Measurements from ENCODE around the gene ATXN7L2.

ATXN7L2 gene

GRCh38 chr1:109501644-109502363, 18.1 kb downstream of the ATXN7L2 start:
- ATAC-seq (no peak), DNase-seq (no peak)
- no peaks in the 10 kb centered on the region for H3K9me3 Mint-ChIP-seq
- peak overlapping the region; percentile 60 to 76 for H3K4me3 Mint-ChIP-seq
- H3K4me1 Mint-ChIP-seq, result peaks cover 99% of the 10 kb centered on the region
- no peaks in the 10 kb centered on the region for H3K27me3 Mint-ChIP-seq
- peak overlapping the region in 1 of 2 donors; percentile 92 for H3K27ac Mint-ChIP-seq

DNA sequence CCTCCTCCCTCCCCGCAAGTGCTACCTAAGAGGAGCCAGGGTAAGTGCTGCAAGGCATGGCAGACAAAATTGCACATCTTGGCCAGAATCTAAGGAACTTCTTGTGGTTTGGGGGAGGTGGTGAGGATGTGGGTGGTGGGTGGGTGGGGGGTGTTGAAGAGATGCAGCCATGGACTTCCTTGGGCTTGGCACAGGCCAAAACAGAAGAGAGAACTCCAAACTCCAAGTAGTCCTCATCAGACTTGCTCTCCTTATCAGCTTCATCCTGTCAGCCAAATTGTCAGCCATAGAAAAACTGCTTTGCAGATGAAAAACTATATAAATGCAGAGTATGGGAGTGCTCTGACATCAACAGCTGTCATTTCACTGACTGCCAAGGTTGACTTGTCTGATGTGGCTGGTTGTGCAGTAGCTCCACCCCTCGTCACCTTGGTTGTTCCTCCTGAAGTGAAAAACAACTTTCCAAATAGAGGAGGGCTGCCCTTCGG, 18.7 kb downstream of the ATXN7L2 start:
- Mint-ChIP-seq H3K27ac (peak overlapping the region in 1 of 2 donors; percentile 75), H3K4me3 (peak overlapping the region; percentile 60 to 76), H3K27me3 (no peaks in the 10 kb centered on the region), H3K4me1 (peaks cover 99% of the 10 kb centered on the region), H3K9me3 (no peaks in the 10 kb centered on the region)
- DNase-seq (no peak), ATAC-seq (peak; percentile 73)

- no peak for ATAC-seq
- no peak for DNase-seq
- Mint-ChIP-seq H3K27me3 (no peaks in the 10 kb centered on the region), H3K27ac (peak overlapping the region; percentile 86 to 94), H3K4me1 (peaks cover 99% of the 10 kb centered on the region), H3K4me3 (peak overlapping the region; percentile 63 to 72), H3K9me3 (no peaks in the 10 kb centered on the region)
Observed at GRCh38 chr1:109503935-109504334, 20.2 kb downstream of the ATXN7L2 start.

DNA sequence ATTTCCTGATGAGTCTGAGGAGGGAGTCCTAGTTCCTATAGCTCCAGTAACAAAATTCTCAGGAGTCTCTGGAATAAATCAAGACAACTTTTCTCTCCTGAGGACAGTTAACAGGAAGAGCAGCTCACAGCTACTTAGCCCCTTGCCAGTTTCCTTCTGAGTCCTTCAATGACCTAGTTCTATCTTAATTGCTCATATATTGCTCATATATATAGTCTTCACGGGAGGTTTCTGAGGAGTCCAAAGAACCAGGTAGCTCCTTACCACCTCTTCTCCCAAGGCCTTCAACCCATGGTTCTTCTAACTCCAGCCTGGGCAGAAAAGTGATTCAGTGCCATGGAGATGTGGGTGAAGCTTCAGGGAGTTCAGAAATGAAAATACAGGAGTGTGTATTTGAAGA, 21.3 kb downstream of the ATXN7L2 start:
- ATAC-seq, result no peak
- Mint-ChIP-seq H3K4me3 (no peak overlapping the region), H3K9me3 (no peaks in the 10 kb centered on the region)

DNA sequence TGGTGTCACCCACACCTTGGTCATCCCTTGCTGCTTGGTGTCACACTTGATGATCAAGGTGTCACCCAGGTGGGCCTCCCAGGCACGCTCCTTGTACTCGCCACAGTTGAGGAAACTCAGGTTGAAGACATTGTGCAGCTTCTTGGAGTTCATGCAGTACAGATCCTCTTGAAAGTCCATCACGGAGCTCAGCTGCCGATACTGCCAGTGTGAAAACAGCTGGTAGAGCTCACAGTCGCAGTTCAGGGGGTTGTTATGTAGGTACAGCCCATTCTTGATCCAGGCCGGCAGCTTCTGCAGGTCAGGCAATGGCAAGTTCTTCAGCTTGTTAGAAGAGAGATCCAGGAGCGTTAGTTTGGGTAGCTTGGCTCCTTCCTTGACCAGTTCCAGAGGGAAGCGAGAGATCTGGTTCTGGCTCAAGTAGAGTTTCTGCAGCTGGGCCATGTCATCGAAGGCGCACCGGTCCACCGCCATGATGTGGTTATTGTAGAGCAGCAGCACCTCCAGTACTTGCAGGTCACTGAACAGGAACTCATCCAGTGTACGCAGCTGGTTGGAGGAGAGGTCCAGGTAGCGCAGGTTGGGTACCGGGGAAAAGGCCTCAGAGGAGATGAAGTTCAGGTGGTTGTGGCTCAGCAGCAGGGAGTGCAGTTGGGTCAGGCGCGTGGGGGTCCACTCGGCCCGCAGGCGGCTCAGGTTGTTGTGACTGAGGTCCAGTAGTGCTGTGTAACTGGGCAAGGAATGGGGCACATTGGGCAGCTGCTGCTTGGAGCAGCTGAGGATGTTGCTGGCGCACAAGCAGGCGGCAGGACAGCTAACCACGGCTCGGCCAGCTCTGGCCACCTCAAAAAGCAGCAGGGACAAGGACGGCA, 24.5 kb downstream of the ATXN7L2 start:
- DNase-seq, result no peak
- Mint-ChIP-seq H3K4me1 (peaks cover 85% of the 10 kb centered on the region), H3K27me3 (no peaks in the 10 kb centered on the region), H3K9me3 (no peaks in the 10 kb centered on the region), H3K4me3 (peak overlapping the region; percentile 89 to 97), H3K27ac (peak overlapping the region; percentile 47 to 51)
- no peak for ATAC-seq

More for the DNA sequence above, 21.3 kb downstream of the ATXN7L2 start:
- Mint-ChIP-seq H3K27me3 (no peaks in the 10 kb centered on the region), H3K27ac (peak overlapping the region in 1 of 2 donors; percentile 71), H3K4me1 (peaks cover 95% of the 10 kb centered on the region)
- no peak for DNase-seq

GRCh38 chr1:109508873-109509175, 25.1 kb downstream of the ATXN7L2 start:
- H3K4me3 Mint-ChIP-seq, result peak overlapping the region; percentile 89 to 97
- ATAC-seq, result peak; percentile 30
- DNase-seq, result no peak
- no peaks in the 10 kb centered on the region for H3K27me3 Mint-ChIP-seq
- H3K9me3 Mint-ChIP-seq, result no peaks in the 10 kb centered on the region
- H3K27ac Mint-ChIP-seq, result peak overlapping the region; percentile 47 to 94
- peaks cover 80% of the 10 kb centered on the region for H3K4me1 Mint-ChIP-seq

GRCh38 chr1:109509176-109510134, 25.8 kb downstream of the ATXN7L2 start, which contains the start of gene AMIGO1:
Gene AMIGO1 (minus strand): TSS chr1:109509727. CDS start chr1:109508912, 815 bp downstream.
- peak within 1 kb of the TSS; percentile 95 to 97 for H3K4me3 Mint-ChIP-seq
- H3K4me1 Mint-ChIP-seq, result peaks cover 74% of the 10 kb centered on the region
- DNase-seq (peak; percentile 56 to 70), ATAC-seq (peak; percentile 74)
- H3K9me3 Mint-ChIP-seq, result no peaks in the 10 kb centered on the region
- H3K27me3 Mint-ChIP-seq, result no peaks in the 10 kb centered on the region
- peak within 1 kb of the TSS; percentile 67 to 94 for H3K27ac Mint-ChIP-seq

DNA sequence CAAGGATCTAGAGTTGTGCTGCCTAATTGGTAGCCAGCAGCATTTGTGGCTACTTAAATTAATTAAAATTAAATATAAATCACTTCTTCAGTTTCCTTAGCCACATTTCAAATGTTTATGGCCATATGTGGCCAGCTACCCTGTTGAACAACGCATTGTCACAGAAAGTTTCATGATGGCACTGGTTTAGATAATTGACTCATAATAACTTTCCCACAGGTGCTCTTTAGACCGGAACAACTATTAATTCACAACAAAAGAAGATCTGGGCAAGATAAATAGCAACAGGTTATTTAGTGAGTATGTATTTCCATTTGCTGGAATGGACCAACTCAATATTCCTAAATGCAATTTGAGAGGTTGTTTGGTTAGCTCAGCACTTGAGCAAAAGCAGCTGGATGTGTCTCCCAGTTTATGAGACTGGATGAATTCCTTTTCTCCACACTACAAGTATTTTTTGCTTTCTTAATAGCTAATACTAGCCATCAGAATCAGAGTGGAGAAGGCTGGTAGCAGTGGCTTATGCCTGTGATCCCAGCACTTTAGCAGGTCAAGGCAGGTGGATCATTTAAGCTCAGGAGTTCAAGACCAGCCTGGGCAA, 29.5 kb downstream of the ATXN7L2 start:
- no peak overlapping the region for H3K4me3 Mint-ChIP-seq
- H3K9me3 Mint-ChIP-seq, result no peaks in the 10 kb centered on the region
- ATAC-seq, result no peak
- peaks cover 43% of the 10 kb centered on the region for H3K4me1 Mint-ChIP-seq
- H3K27me3 Mint-ChIP-seq, result no peaks in the 10 kb centered on the region
- DNase-seq, result no peak
- no peak overlapping the region for H3K27ac Mint-ChIP-seq

DNA sequence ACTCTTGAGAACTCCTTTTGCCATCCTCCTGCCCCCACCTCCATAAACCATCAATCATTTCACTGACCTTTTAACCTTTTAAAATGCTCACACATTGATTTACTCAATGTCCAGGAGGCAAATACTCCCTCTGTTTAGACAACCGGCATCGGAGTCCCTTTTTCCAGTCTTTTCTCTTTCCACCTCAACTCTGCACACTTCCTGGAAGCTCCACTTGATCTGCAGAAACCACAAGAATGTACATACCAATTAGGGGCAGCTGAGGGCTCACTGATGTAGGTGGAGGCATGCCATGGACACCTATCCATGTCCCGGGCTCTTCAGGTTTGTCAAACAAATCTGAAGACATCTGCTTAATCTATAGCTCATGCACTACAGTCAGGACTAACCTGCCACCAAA, 31.1 kb downstream of the ATXN7L2 start:
- peak overlapping the region in 1 of 2 donors; percentile 31 for H3K27ac Mint-ChIP-seq
- no peak for ATAC-seq
- H3K27me3 Mint-ChIP-seq, result no peaks in the 10 kb centered on the region
- DNase-seq, result no peak
- H3K9me3 Mint-ChIP-seq, result no peaks in the 10 kb centered on the region
- H3K4me3 Mint-ChIP-seq, result no peak overlapping the region
- peaks cover 31% of the 10 kb centered on the region for H3K4me1 Mint-ChIP-seq

DNA sequence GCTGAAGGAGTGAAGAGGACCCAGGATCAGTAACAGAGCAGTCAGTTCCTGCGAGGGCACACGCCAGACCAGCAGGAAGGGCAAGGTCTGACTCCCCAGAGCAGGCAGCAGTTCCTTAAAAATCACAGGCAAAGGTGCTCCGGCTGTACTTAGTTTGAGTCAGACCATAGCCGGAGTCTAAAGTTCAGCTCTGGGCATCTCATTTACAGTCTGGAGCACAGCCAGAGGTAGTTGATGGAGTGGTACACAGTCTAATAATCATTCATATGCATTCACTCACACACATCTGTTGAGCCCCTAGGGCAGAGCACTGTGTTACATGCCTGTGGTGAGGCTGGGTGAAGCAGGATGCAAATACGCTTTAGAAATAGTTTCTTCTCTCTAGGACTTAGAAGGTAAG, 33.2 kb downstream of the ATXN7L2 start:
- Mint-ChIP-seq H3K4me1 (peaks cover 11% of the 10 kb centered on the region), H3K27me3 (no peaks in the 10 kb centered on the region), H3K9me3 (no peaks in the 10 kb centered on the region), H3K4me3 (no peak overlapping the region), H3K27ac (no peak overlapping the region)
- DNase-seq (no peak), ATAC-seq (no peak)

DNA sequence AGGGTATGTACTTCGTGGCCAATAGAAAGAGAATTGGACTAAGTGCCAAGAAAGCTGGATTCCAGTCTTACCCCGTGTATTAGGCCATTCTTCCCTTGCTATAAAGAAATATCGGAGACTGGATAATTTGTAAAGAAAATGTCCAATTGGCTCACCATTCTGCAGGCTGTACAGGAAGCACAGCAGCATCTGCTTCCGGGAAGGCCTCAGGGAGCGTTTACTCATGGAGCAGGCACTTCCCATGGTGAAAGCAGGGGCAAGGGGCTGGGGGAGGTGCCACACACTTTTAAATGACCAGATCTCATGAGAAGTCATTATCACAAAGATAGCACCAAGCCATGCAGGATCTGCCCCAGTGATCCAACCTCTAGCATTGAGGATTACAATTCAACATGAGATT, 33.6 kb downstream of the ATXN7L2 start:
- DNase-seq (no peak), ATAC-seq (no peak)
- Mint-ChIP-seq H3K9me3 (no peaks in the 10 kb centered on the region), H3K4me3 (no peak overlapping the region), H3K27ac (no peak overlapping the region), H3K4me1 (peaks cover 7% of the 10 kb centered on the region), H3K27me3 (no peaks in the 10 kb centered on the region)

DNA sequence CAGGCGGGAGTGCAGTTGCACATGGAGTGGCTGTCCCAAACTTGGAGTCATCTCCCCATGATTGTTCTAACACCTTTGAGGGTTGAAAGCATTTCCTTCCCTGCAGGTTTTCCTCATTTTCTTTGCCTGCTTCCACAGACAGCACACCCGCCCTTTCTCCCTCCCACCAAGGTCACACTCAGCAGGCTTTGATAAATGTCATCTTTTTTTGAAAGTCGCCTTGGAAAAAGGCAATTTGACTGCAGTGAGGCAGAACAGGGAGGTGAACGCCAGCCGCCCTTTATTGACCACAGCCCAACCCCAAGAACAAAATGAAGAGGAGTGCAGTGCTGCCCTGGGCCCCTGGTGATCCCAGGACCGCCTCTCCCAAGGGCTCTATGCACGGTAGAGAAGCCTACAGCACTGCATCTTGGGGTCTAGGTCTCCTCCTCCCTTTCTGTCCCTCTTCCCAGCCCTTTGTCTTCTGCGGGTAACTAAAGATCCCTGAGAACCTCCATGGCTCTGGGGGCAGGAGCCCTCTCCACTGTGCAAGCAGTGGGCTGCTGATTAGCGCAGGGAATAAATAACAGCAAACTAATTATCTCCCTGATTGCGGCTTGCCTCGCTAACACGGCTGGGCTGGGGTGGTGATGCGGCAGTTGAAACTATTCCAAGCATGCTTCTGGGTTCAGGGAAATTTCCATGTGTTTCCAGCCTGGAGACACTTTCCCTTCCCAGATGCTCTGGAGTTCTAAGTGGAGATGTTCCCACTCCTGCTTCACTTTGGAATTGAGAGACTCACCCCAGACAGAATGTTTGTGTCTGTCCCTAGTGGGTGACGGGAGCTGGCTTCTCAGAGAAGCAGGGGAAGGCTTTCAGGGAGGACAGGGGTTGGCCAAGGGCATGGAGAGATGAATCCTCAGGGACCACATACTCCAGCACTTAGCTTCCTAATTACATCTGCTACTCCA, 37.6 kb downstream of the ATXN7L2 start:
- H3K4me3 Mint-ChIP-seq, result no peak overlapping the region
- H3K4me1 Mint-ChIP-seq, result no peaks in the 10 kb centered on the region
- ATAC-seq, result no peak
- no peak for DNase-seq
- H3K27ac Mint-ChIP-seq, result peak overlapping the region in 1 of 2 donors; percentile 38
- H3K27me3 Mint-ChIP-seq, result no peaks in the 10 kb centered on the region
- H3K9me3 Mint-ChIP-seq, result no peaks in the 10 kb centered on the region

- ATAC-seq (no peak), DNase-seq (no peak)
- H3K4me1 Mint-ChIP-seq, result no peaks in the 10 kb centered on the region
- H3K4me3 Mint-ChIP-seq, result no peak overlapping the region
- H3K27ac Mint-ChIP-seq, result no peak overlapping the region
- no peaks in the 10 kb centered on the region for H3K27me3 Mint-ChIP-seq
- H3K9me3 Mint-ChIP-seq, result no peaks in the 10 kb centered on the region
Observed at GRCh38 chr1:109522026-109522425, 38.3 kb downstream of the ATXN7L2 start.

DNA sequence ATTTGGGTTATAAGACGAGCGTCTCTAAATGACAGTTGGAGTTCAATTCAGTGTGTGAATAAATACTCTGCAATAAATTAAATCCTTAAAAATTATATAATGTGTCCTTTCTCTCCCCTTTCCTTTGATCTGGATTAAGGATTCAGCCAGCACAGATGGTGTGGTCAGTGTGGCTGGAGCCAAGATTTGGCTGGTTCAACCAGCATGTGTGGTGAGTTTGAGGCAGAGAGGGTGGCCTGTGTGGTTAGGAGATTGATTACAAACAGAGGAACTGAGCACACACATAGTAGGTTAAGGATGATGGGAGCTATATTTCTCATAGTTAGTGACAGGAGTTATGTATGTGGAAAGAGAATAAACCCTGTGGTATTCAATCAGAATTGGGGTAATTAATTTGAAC, 40.0 kb downstream of the ATXN7L2 start:
- ATAC-seq, result no peak
- DNase-seq, result no peak
- no peak overlapping the region for H3K27ac Mint-ChIP-seq
- no peaks in the 10 kb centered on the region for H3K9me3 Mint-ChIP-seq
- no peaks in the 10 kb centered on the region for H3K27me3 Mint-ChIP-seq
- no peak overlapping the region for H3K4me3 Mint-ChIP-seq
- no peaks in the 10 kb centered on the region for H3K4me1 Mint-ChIP-seq
